AG20443 (cell line): ENCODE results near the gene BSG.
A peak's percentile ranks its signal among the peaks of the same experiment; 100 is the strongest.
"Not testable (repeated sequence)": the region's sequence is repeated elsewhere in the genome, so short reads cannot be mapped to it uniquely, and the experiment has no call there.

Experiments
- DNase-seq: peaks from one replicate; pipeline ENCODE4 v3.0.0; 2012; ENCODE audit warnings: low spot score, mixed read lengths

BSG gene

DNA sequence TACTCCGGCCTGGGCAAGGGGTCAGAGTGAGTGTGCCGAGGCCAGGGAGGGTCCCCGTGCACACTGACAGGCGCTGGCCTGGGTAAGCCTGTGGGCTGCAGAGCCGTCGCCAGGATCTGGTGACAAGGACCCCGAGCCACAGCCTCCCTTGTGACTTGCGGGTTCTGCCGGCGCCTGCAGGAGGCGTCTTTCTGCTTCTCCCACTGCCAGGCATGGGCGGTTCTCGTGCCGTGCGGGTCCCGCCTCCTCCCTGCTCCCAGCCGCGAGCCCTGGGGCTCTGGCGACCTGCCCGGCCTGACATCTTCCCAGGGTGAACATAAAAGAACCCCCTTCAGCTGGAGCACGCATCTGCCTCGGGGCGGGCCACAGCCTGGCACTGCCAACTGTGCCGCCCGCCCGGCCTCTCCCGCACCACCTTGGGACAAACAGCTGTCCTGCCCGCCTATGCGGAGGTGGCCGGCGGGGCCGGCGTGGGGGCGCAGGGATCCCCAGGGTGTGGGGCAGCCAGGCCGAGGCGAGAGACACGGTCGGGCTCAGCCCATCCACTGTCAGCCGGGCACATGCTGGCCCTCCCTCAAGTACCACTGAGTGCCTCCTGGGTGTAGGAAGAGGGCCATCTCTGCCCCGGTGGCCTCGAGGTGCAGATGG is 15.8 kb downstream of the BSG start:
- DNase-seq: peak; percentile 90

DNA sequence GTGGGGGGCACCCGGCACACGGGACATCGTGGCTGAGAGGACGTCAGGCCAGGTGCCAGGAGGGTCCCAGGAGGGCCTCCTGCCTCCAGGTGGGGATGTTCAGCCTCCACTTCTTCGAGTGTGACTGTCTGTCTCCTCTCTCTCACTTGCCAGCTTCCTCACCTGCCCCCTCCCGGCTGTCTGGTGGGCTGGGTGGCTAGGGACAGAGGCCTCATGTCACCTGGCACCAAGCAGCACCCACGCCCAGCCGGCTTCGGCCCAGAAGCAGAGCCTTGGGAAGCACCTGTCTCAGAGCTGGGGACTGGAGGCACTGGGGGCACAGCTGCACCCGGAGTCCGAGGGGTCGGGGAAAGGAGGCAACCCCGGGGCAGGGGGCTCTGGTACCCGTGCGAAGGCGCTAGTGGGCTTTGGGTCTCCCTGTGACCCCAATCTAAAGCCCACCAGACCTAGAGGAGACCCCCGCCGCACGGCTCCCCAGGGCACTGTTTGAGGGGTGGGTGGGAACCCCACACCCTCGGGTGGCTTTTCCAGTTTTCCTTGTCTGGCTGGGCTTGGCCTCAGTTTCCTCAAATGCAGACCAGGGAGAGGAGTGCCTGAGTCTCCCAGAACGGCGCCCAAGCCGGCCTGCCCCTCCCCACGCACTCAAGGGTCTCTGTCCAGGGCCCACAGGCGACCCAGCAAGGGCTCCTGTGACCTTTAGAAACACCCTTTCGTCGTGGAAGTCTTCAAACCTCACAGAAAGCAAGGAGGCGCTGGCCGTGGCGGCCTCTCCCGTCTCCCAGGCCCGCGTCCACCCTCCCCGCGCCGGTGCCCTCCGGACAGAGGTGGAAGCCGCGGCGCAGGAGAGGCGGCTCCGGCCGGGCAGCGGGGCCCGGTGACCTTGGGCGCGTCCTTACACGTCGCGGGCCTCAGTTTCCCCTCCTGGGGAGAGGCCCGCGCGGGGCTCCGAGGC is 16.6 kb downstream of the BSG start:
- DNase-seq: no peak

DNA sequence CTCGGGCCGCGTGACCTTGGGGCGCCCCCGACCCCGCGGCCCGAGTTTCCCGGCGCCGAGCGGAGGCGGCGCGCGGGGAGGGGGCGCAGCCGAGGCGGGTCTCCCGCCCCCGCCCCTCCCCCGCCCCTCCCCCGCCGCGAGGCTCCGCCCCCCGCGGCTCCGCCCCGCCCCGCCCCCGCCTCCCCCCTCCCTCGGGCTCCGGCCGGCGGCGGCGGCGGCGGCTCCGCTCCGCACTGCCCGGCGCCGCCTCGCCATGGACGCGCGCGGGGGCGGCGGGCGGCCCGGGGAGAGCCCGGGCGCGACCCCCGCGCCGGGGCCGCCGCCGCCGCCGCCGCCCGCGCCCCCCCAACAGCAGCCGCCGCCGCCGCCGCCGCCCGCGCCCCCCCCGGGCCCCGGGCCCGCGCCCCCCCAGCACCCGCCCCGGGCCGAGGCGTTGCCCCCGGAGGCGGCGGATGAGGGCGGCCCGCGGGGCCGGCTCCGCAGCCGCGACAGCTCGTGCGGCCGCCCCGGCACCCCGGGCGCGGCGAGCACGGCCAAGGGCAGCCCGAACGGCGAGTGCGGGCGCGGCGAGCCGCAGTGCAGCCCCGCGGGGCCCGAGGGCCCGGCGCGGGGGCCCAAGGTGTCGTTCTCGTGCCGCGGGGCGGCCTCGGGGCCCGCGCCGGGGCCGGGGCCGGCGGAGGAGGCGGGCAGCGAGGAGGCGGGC is 17.4 kb downstream of the BSG start, which contains the start of gene HCN2:
Gene HCN2 (plus strand): TSS at position 189 of the 703 bp plus-strand sequence. CDS start 65 bp downstream, at position 254.
- no peak for DNase-seq

DNA sequence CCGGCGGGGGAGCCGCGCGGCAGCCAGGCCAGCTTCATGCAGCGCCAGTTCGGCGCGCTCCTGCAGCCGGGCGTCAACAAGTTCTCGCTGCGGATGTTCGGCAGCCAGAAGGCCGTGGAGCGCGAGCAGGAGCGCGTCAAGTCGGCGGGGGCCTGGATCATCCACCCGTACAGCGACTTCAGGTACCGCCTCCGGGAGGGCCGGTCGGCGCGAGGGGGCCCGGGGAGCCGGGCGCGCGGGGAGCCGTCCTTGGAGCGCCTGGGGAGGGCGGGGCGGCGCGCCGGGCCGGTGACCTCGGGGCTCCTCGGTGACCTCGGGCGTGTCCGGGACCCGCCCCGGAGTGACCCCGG is 18.0 kb downstream of the BSG start:
- no peak for DNase-seq

DNA sequence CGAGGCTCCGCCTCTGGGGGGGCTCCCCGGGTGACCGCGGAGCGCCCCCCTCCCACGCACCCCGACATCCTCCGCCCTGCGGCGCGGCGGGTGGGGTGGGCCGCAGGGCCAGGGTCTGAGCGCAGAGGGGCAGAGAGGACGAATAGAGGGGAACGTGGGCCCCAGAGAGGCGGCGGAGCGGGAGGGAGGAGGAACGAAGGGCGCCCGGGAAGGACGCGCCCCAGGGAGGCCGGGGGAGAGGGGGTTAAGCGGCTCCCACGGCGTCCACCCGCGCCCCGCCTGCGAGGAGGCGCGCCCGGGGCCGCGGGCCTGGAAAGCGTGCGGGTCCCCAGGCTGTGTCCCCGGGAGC is 18.3 kb downstream of the BSG start:
- DNase-seq: no peak

DNA sequence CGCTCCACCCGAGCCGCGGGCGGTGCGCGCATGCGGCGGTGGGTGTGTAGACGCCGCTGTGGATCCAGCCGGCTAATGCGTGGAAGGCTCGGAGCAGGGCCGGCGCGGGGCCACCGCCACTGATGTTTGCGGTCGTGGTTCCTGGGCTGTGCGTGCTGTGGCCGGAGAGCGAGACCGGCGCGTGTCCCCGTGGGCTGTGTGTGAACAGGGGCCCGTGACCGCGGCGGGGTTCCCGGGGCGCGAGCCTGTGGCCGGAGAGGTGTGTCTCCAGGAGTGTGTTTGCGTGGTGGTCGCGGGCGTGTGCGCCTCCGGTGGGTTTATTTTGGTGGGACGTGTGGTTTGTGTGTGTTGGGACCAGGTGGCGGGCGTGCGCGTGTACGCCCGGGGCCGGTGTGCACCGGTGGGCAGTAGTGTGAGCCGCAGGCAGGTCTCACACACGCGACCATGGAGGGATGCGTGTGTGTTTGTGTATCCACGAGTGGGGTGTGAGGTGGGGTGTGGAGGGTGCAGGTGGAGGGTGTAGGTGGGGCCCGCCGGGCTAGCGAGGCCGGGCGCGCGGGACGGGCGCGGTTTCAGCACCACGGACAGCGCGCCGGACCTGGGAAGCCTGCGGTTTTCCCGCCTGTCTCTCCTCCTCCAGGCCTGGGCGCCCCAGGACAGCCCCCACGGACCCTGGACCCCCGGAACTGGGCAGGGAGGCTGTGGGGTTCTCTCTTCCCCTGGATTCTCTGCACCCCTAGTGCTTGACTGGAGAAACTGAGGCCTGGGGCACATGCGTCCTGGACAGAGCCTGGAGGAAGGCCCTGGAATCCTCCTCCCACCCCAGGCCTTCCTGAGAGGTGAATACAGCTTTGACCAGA is 18.9 kb downstream of the BSG start:
- peak; percentile 67 for DNase-seq

DNA sequence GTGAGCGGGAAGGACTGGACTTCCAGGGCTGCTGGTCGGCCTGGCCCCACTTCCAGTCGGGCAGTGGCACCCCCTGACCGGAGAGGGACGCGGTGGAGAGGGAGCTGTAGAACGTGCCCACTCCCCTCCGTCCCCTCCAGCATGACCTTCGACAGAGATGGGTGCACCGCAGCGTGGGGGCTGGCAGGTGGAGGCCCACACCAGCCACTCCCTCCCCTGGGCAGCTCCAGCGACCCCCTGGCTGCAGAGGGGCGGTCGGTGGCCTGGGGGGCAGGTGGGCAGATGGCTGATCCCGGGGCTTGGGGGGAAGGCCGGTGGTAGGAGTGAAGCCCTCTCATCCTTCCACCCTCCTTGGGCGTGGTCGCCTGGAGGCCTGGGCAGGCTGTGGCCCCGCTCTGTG is 19.7 kb downstream of the BSG start:
- no peak for DNase-seq

DNA sequence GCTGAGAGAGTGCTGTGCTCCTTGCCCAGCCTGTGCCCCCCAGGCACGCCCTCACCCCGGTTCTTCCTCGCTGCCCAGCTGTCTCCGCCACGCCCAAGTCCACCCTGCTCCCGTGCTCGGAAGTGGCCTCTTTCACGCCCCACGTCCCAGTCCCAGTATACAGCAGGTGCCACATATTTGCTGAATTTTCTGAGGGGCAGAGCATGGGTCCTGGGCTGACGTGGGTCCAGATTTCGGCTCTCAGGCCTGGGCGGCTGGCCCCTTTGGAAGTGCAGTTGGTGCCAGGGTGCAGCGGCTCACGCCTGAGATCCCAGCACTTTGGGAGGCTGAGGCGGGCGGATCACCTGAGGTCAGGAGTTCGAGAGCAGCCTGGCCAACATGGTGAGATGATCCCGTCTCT is 20.7 kb downstream of the BSG start:
- no peak for DNase-seq

DNA sequence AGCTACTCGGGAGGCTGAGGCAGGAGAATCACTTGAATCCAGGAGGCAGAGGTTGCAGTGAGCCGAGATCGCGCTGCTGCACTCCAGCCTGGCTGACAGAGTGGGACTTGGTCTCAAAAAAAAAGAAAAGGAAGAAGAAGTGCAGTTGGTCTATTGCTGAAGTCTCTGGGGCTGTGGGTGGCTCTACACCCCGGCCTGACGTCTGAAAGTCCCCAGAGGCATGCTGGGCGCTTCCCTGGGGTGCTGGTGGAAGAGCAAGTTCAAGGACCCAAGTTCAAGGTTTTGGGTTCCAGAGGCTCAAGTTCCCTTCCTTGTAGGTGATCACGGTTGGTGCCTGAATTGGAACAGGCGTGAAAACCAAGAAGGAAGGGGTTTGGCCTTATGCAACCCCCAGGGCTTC is 21.1 kb downstream of the BSG start:
- DNase-seq: no peak

DNA sequence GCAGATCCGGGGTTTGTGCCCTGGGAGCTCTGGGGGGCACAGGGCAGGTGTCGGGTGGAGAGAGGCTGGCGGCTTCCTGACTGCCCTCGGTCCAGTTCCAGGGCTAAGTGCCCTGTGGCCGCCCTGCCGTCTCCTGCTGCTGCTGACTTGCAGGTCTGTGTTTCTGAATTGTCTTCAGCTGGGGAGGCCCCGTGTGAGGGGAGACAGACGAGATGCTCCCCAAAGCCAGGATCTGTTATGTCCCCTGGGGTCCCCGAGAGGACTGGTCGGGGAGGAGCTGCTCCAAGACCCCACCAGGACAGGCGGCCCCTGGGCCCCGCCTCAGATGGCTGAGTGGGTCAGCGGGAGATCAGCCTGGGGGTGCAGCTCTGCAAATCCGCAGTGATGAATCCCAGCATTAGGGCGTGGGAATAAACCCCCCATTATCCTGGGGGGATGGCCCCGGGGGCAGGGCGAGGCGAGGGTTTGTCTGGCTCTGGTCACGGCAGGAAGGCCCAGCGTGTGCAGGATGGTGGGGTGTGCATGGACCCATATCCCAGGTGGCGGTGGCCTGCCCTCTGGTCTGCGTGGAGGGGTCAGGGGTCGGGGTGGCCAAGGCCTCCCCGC is 22.0 kb downstream of the BSG start:
- DNase-seq: no peak

DNA sequence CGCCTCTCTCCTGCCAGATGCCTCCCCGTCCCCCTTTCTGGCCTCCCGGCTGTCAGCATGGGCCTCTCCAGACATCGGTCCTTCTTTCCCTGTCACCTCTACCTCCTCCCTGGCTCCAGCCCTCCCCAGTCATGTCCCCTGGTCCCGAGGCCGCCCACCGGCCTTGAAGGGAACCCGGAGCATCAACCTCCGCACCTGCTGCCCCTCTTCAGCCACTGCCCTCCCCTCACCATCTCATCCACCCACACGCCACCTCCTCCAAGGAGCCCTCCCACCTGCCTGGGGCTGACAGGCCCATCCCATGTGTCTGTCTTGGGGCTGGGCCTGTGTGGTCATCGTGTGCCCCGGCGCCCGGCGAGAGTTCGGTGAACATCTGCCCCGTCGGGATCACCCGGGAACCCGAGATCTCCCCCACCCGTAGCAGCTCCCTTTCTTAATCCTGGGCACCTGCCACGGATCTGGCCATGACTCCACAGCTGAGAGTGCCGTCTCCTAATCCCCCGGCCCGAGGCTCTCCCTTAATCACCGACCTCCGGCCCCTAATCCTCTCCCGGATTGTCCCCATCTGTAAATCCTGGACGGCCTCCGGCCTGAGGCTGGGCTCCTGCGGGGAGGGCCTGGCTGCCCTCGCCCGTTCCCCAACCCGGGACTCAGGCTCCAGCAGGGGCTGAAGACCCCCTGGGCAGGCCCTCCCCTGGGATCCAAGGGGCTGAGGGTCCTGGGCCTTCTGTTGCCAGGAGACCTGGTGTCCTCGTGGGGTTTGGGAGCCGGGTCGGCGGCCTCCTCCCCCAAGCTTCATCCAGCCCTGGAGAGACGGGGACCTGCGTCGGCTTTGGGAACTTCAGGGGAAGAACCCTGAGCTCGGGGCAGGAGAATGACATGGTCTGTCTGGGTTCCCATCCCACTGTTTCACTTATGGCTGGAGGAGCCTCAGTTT is 23.2 kb downstream of the BSG start:
- no peak for DNase-seq

DNA sequence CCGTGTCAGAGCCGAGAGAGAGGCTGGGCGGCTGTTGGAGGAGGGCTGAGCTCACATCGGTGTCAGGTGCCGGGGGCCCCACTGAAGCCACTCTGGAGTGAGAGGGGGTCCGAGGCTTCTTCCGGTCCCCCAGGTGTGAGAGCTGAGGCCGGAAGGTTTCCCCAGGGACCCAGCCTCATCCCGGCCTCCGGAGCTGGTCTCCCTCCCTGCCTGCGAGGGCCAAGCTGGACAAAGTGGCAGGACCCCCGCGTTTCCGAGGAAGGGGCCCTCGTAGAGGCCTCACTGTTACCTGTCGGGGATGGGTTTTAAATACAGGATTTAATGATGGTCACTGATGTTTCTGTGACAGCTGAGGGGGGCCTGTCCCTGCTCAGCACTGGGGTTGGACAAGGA is 23.9 kb downstream of the BSG start:
- no peak for DNase-seq

DNA sequence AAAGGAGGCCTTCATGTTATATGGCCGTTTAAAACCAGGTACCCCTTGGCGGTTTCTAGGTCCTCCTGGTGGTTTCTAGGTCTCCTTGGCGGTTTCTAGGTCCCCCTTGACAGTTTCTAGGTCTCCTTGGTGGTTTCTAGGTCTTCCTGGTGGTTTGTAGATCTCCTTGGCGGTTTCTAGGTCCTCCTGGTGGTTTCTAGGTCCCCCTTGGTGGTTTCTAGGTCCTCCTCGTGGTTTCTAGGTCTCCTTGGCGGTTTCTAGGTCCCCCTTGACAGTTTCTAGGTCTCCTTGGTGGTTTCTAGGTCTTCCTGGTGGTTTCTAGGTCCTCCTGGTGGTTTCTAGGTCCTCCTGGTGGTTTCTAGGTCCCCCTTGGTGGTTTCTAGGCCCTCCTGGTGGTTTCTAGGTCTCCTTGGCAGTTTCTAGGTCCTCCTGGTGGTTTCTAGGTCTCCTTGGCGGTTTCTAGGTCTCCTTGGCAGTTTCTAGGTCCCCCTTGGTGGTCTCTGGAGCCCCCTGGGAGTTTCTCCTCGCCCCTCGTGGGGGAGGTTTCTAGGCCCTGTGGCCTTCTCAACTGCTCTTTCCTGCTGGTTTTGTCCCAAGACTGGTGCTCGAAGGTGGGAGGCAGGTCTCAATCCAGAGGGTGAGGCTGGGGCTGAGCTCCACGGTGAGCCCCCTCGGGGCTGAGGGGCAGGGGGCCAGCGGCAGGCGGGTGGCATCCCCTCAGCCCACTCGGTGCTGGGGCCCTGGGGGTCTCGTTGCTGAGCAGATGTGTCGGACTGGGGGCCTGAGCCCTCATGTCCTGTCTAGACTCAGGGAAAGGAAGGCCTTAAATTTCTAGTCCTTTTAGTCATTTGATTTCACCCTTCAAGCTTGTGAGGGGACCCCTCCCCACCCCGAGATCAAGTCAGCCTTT is 25.3 kb downstream of the BSG start:
- DNase-seq: no peak

DNA sequence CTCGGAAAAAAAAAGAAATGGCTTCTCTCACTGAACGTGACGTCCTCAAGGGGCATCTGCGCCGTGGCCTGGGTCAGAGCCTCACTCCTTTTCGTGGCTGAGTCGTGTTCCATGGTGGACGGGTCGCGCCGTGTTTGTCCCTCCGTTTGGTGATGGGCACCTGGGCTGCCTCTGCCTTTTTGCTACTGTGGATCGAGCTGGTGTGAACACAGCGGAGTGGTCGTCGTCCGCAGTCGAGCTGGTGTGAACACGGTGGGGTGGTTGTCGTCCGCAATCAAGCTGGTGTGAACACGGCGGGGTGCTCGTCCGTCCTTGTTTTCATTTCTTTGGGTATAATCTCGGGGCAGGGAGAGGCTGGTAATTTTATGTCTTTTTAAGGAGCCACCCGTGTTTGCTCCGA is 28.9 kb downstream of the BSG start:
- no peak for DNase-seq

DNA sequence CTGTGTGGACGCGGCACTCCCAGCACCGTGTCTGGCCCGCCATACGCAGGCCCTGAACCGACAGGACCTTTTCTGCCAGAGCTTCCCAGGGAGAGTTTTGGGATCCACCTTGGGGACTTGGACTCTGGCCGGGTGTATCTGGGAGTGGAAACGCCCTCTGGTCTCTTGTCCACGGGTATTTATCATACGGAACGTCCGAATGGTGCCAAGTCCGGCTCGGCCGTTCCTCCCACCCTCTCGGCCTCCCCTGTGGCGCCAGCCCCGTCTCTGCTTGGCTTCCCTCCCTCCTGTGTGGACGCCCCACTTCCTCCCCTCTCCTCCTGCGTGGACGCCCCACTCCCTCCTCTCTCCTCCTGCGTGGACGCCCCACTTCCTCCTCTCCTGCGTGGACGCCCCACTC is 29.4 kb downstream of the BSG start:
- DNase-seq: no peak

DNA sequence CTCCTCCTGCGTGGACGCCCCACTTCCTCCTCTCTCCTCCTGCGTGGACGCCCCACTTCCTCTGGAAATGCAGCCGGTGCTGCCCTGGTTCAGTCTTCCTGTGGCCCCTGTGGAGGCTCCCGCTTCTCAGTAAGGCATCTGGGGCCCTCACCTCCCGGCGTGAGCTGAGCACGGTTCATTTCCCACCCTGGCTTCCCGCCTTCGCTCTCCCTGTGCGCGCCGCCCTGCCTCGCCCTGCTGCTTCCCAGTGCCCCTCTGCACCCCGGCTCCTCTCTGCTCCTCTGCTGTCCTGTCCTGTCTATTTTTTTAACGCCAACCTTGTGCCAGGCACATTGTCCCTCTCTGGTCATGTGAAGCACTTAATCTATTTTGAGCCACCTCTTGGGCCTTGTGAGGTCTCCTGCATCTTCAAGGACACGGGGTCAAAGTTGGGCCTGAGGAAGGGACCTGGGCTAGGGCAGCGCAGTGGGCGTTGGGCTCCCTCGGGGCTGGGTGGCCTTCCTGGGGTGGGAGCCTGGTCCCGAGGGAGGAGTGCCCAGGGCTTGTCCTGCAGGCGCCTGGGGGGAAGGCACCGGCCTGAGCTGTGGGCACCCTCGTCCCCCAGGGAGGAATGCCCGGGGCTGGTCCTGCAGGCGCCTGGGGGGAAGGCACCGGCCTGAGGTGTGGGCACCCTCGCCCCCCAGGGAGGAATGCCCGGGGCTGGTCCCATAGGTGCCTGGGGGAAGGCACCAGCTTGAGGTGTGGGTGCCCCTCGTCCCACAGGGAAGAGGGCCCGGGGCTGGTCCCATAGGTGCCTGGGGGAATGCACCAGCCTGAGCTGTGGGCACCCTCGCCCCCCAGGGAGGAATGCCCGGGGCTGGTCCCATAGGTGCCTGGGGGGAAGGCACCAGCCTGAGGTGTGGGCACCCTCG is 30.2 kb downstream of the BSG start:
- no peak for DNase-seq

DNA sequence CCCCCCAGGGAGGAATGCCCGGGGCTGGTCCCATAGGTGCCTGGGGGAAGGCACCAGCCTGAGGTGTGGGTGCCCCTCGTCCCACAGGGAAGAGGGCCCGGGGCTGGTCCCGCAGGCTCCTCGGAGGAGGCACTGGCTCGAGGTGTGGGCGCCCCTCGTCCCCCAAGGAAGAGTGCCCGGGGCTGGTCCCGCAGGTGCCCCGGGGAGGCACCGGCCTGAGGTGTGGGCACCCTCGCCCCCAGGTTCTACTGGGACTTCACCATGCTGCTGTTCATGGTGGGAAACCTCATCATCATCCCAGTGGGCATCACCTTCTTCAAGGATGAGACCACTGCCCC is 30.9 kb downstream of the BSG start:
- not testable (repeated sequence) for DNase-seq

DNA sequence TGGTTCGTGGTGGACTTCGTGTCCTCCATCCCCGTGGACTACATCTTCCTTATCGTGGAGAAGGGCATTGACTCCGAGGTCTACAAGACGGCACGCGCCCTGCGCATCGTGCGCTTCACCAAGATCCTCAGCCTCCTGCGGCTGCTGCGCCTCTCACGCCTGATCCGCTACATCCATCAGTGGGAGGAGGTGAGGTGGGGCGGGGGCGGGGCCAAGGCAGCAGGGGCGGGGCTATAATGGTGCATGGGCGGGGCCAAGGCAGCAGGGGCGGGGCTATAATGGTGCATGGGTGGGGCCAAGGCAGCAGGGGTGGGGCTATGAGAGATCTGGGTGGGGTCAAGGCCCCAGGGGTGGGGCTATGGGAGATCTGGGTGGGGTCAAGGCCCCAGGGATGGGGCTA is 31.4 kb downstream of the BSG start:
- not testable (repeated sequence) for DNase-seq
